Trophoblast cell (in vitro differentiated cells and primary cell): ENCODE measurements around the gene TP53BP2.

Experiments used
- DNase-seq, 2 donors: peaks; one replicate each; pipeline ENCODE4 v3.0.0-alpha.2; 2016
- H2AFZ ChIP-seq: 2 replicates; pipeline ENCODE4 v1.6.1; 2013; ENCODE audit warnings: low read length, moderate library complexity, mild to moderate bottlenecking; ENCODE audit not compliant: insufficient read depth, poor library complexity
- H2AK5ac ChIP-seq: 2 replicates; pipeline ENCODE4 v1.6.1; 2013; ENCODE audit warnings: mild to moderate bottlenecking, low read length
- H2BK120ac ChIP-seq: 2 replicates; pipeline ENCODE4 v1.6.1; 2013; ENCODE audit warnings: low read length, mild to moderate bottlenecking, moderate library complexity; ENCODE audit not compliant: insufficient read depth, poor library complexity
- H2BK12ac ChIP-seq: 2 replicates; pipeline ENCODE4 v1.6.1; 2013; ENCODE audit warnings: mild to moderate bottlenecking, low read length, moderate library complexity
- H2BK5ac ChIP-seq: 2 replicates; pipeline ENCODE4 v1.6.1; 2013; ENCODE audit warnings: low read length, low read depth, moderate library complexity, mild to moderate bottlenecking; ENCODE audit not compliant: poor library complexity
- H3K14ac ChIP-seq: 2 replicates; pipeline ENCODE4 v1.6.1; 2013; ENCODE audit warnings: mild to moderate bottlenecking, low read length
- H3K18ac ChIP-seq: 2 replicates; pipeline ENCODE4 v1.6.1; 2013; ENCODE audit warnings: mild to moderate bottlenecking, low read length
- H3K23ac ChIP-seq: 2 replicates; pipeline ENCODE4 v1.6.1; 2013; ENCODE audit warnings: low read length
- H3K27ac ChIP-seq: 2 replicates; pipeline ENCODE4 v1.5.1; 2013; ENCODE audit warnings: low read depth, mild to moderate bottlenecking, inconsistent platforms, low read length, moderate library complexity
- H3K27me3 ChIP-seq: 2 replicates; pipeline ENCODE4 v1.6.1; 2013; ENCODE audit warnings: inconsistent platforms, mild to moderate bottlenecking, low read length, moderate library complexity; ENCODE audit not compliant: insufficient read depth
- H3K36me3 ChIP-seq, 2 experiments: 1 replicate in 1 of 2; 2 replicates in 1 of 2; pipeline ENCODE4 v1.6.1; 2013; ENCODE audit warnings: low read length in 2 of 2, mild to moderate bottlenecking in 2 of 2, moderate library complexity in 1 of 2; ENCODE audit not compliant: insufficient read depth in 2 of 2, control insufficient read depth in 1 of 2
- H3K4ac ChIP-seq: 2 replicates; pipeline ENCODE4 v1.6.1; 2013; ENCODE audit warnings: low read depth, mild to moderate bottlenecking, low read length, moderate library complexity
- H3K4me1 ChIP-seq, 2 experiments: 1 replicate in 1 of 2; 2 replicates in 1 of 2; pipeline ENCODE4 v1.6.1; 2013; ENCODE audit warnings: low read length in 2 of 2, mild to moderate bottlenecking in 2 of 2, moderate library complexity in 1 of 2; ENCODE audit not compliant: insufficient read depth in 2 of 2, control insufficient read depth in 1 of 2
- H3K4me2 ChIP-seq: 2 replicates; pipeline ENCODE4 v1.6.1; 2013; ENCODE audit warnings: inconsistent platforms, mild to moderate bottlenecking, low read length, moderate library complexity
- H3K4me3 ChIP-seq: 2 replicates; pipeline ENCODE4 v1.5.1; 2013; ENCODE audit warnings: mild to moderate bottlenecking, low read depth, low read length, inconsistent platforms
- H3K79me1 ChIP-seq: one replicate; pipeline ENCODE4 v1.6.1; 2013; ENCODE audit warnings: low read length
- H3K79me2 ChIP-seq: 2 replicates; pipeline ENCODE4 v1.6.1; 2013; ENCODE audit warnings: low read length, mild to moderate bottlenecking; ENCODE audit not compliant: control insufficient read depth, insufficient read depth, poor library complexity
- H3K9ac ChIP-seq: 2 replicates; pipeline ENCODE4 v1.6.1; 2013; ENCODE audit warnings: mild to moderate bottlenecking, low read length
- H3K9me3 ChIP-seq: 2 replicates; pipeline ENCODE4 v1.6.1; 2013; ENCODE audit warnings: low read depth, mild to moderate bottlenecking, control low read depth, inconsistent platforms, low read length; ENCODE audit not compliant: insufficient read depth
- H4K12ac ChIP-seq: 2 replicates; pipeline ENCODE4 v1.6.1; 2013; ENCODE audit warnings: low read depth, mild to moderate bottlenecking, low read length, moderate library complexity
- H4K8ac ChIP-seq: 2 replicates; pipeline ENCODE4 v1.6.1; 2013; ENCODE audit warnings: low read depth, mild to moderate bottlenecking, low read length, moderate library complexity
- H4K91ac ChIP-seq: one replicate; pipeline ENCODE4 v1.6.1; 2013; ENCODE audit warnings: low read depth, mild to moderate bottlenecking, low read length, moderate library complexity
- WGBS: extraction: QIAGEN DNeasy Blood & Tissue Kit; methylation state at CpG from one replicate; pipeline ENCODE4 v1.1.7; 2013; ENCODE audit warnings: missing lambda C conversion rate; ENCODE audit not compliant: insufficient read length, insufficient coverage; ENCODE audit errors: extremely low coverage; 5-methylcytosine and 5-hydroxymethylcytosine counted together

TP53BP2 gene

GRCh38 chr1:223859058-223859457, 13.3 kb upstream of the TP53BP2 start:
- H2BK120ac ChIP-seq, result no peak overlapping the region
- H4K8ac ChIP-seq, result no peak overlapping the region
- no peak overlapping the region for H2BK5ac ChIP-seq
- H3K9me3 ChIP-seq, result peaks cover 5% of the 10 kb centered on the region
- H3K9ac ChIP-seq, result no peak overlapping the region
- WGBS, result no CpG with 5 or more reads among the region's 8 CpGs
- H3K23ac ChIP-seq, result no peak overlapping the region
- H3K27ac ChIP-seq, result no peak overlapping the region
- no peak overlapping the region for H2AK5ac ChIP-seq
- no peak overlapping the region for H4K12ac ChIP-seq
- H4K91ac ChIP-seq, result no peak overlapping the region
- no peaks in the 10 kb centered on the region for H3K79me1 ChIP-seq
- H3K36me3 ChIP-seq, result no peaks in the 10 kb centered on the region
- no peaks in the 10 kb centered on the region for H3K27me3 ChIP-seq
- no peak overlapping the region for H3K18ac ChIP-seq
- H2BK12ac ChIP-seq, result no peak overlapping the region
- H2AFZ ChIP-seq, result no peak overlapping the region
- H3K4me2 ChIP-seq, result no peak overlapping the region
- DNase-seq, result no peak
- no peak overlapping the region for H3K4ac ChIP-seq
- H3K4me3 ChIP-seq, result no peak overlapping the region
- H3K14ac ChIP-seq, result no peak overlapping the region
- H3K4me1 ChIP-seq, result peaks cover 5 to 6% of the 10 kb centered on the region in 2 experiments
- H3K79me2 ChIP-seq, result no peaks in the 10 kb centered on the region

- H3K4me2 ChIP-seq, result no peak overlapping the region
- no peak overlapping the region for H3K4ac ChIP-seq
- no peaks in the 10 kb centered on the region for H3K79me2 ChIP-seq
- H3K23ac ChIP-seq, result no peak overlapping the region
- H3K14ac ChIP-seq, result no peak overlapping the region
- H3K9ac ChIP-seq, result no peak overlapping the region
- no peak overlapping the region for H3K18ac ChIP-seq
- no peaks in the 10 kb centered on the region for H3K36me3 ChIP-seq
- no peak overlapping the region for H2AK5ac ChIP-seq
- H2AFZ ChIP-seq, result no peak overlapping the region
- peaks cover 5 to 7% of the 10 kb centered on the region in 2 experiments for H3K4me1 ChIP-seq
- H3K9me3 ChIP-seq, result peaks cover 3% of the 10 kb centered on the region
- no peak overlapping the region for H2BK5ac ChIP-seq
- no CpG with 5 or more reads among the region's 17 CpGs for WGBS
- H3K79me1 ChIP-seq, result no peaks in the 10 kb centered on the region
- no peak overlapping the region for H3K4me3 ChIP-seq
- H3K27ac ChIP-seq, result no peak overlapping the region
- H4K91ac ChIP-seq, result no peak overlapping the region
- DNase-seq, result no peak
- H2BK120ac ChIP-seq, result no peak overlapping the region
- no peak overlapping the region for H4K12ac ChIP-seq
- H3K27me3 ChIP-seq, result no peaks in the 10 kb centered on the region
- H4K8ac ChIP-seq, result no peak overlapping the region
- peak overlapping the region; percentile 16 for H2BK12ac ChIP-seq
Measured at GRCh38 chr1:223856386-223856785, 10.6 kb upstream of the TP53BP2 start.

- Histone ChIP-seq H2AK5ac (no peak overlapping the region), H3K27me3 (no peaks in the 10 kb centered on the region), H3K14ac (no peak overlapping the region), H2BK12ac (no peak overlapping the region), H2BK5ac (no peak overlapping the region), H3K27ac (no peak overlapping the region), H3K9ac (no peak overlapping the region), H3K79me1 (peaks cover 2% of the 10 kb centered on the region), H3K4ac (no peak overlapping the region), H3K79me2 (no peaks in the 10 kb centered on the region), H3K4me3 (no peak overlapping the region), H3K4me1 (peaks cover 2 to 7% of the 10 kb centered on the region in 2 experiments), H4K12ac (no peak overlapping the region), H2AFZ (no peak overlapping the region), H4K91ac (no peak overlapping the region), H4K8ac (no peak overlapping the region), H3K18ac (no peak overlapping the region), H3K23ac (no peak overlapping the region), H2BK120ac (no peak overlapping the region), H3K4me2 (no peak overlapping the region), H3K9me3 (peaks cover 3% of the 10 kb centered on the region), H3K36me3 (no peaks in the 10 kb centered on the region)
- WGBS, result no CpG with 5 or more reads among the region's 1 CpG
- no peak for DNase-seq
Measured at GRCh38 chr1:223853748-223854147, 8.0 kb upstream of the TP53BP2 start.

GRCh38 chr1:223853275-223853674, 7.5 kb upstream of the TP53BP2 start:
- H3K36me3 ChIP-seq, result no peaks in the 10 kb centered on the region
- no peak overlapping the region for H4K91ac ChIP-seq
- no peak overlapping the region for H3K4me2 ChIP-seq
- H3K4me3 ChIP-seq, result no peak overlapping the region
- no peak overlapping the region for H2AK5ac ChIP-seq
- no peak overlapping the region for H3K27ac ChIP-seq
- no peak overlapping the region for H3K9ac ChIP-seq
- no peak overlapping the region for H2BK5ac ChIP-seq
- H2AFZ ChIP-seq, result no peak overlapping the region
- no peaks in the 10 kb centered on the region for H3K27me3 ChIP-seq
- H3K79me2 ChIP-seq, result no peaks in the 10 kb centered on the region
- DNase-seq, result no peak
- H3K23ac ChIP-seq, result no peak overlapping the region
- no peak overlapping the region for H4K8ac ChIP-seq
- H4K12ac ChIP-seq, result no peak overlapping the region
- H3K14ac ChIP-seq, result no peak overlapping the region
- peaks cover 3% of the 10 kb centered on the region for H3K9me3 ChIP-seq
- peaks cover 2% of the 10 kb centered on the region for H3K79me1 ChIP-seq
- H3K4me1 ChIP-seq, result peaks cover 2 to 7% of the 10 kb centered on the region in 2 experiments
- H2BK120ac ChIP-seq, result no peak overlapping the region
- H3K18ac ChIP-seq, result no peak overlapping the region
- H3K4ac ChIP-seq, result no peak overlapping the region
- no peak overlapping the region for H2BK12ac ChIP-seq
